Measurements from ENCODE around the gene ZNF334. TPM values are rescaled to one million over a fixed set of nuclear protein-coding genes. Genes with fewer than 3 reads are reported as not detected.

The ZNF334 gene
- total RNA-seq, 1 donor from 2014 or later, result 5.4 TPM

GRCh38 chr20:46520540-46520939 lies 7.2 kb upstream of the ZNF334 start:
- no peaks in the 10 kb centered on the region for H3K27me3 ChIP-seq
- H3K4me3 ChIP-seq, result no peak overlapping the region
- no peaks in the 10 kb centered on the region for H3K9me3 ChIP-seq

GRCh38 chr20:46519471-46520068 lies 6.2 kb upstream of the ZNF334 start:
- H3K9me3 ChIP-seq, result no peaks in the 10 kb centered on the region
- no peak overlapping the region for H3K27ac ChIP-seq
- no peaks in the 10 kb centered on the region for H3K36me3 ChIP-seq
- DNase-seq (ENCODE audit: extremely low spot score in 2 of 2), result no peak
- no peaks in the 10 kb centered on the region for H3K4me1 ChIP-seq
- no peaks in the 10 kb centered on the region for H3K27me3 ChIP-seq
- TF ChIP-seq POLR2AphosphoS5 (IDR thresholded peaks at IDR 0.05; ENCODE audit: insufficient read depth in 1 of 2, low read depth in 1 of 2) (no peak), CTCF (IDR thresholded peaks at IDR 0.05) (no peak), POLR2A (IDR thresholded peaks at IDR 0.05) (no peak)
- intact Hi-C loops (cut with DNase I), result no loop called here
- no peak overlapping the region for H3K4me3 ChIP-seq

More at GRCh38 chr20:46520540-46520939, 7.2 kb upstream of the ZNF334 start:
- DNase-seq (ENCODE audit: extremely low spot score in 2 of 2), result no peak
- Histone ChIP-seq H3K36me3 (no peaks in the 10 kb centered on the region), H3K27ac (no peak overlapping the region), H3K4me1 (no peaks in the 10 kb centered on the region)
- TF ChIP-seq POLR2A (IDR thresholded peaks at IDR 0.05) (no peak), POLR2AphosphoS5 (IDR thresholded peaks at IDR 0.05; ENCODE audit: insufficient read depth in 1 of 2, low read depth in 1 of 2) (no peak), CTCF (IDR thresholded peaks at IDR 0.05) (no peak)
- intact Hi-C loops (cut with DNase I), result no loop called here

GRCh38 chr20:46509523-46509922 lies 3.8 kb downstream of the ZNF334 start:
- no peak for TF ChIP-seq CTCF (IDR thresholded peaks at IDR 0.05)
- intact Hi-C loops (cut with DNase I), result no loop called here

GRCh38 chr20:46507760-46508407 lies 5.5 kb downstream of the ZNF334 start:
- H3K27ac ChIP-seq, result no peak overlapping the region
- no peaks in the 10 kb centered on the region for H3K36me3 ChIP-seq
- intact Hi-C loops (cut with DNase I), result no loop called here
- H3K27me3 ChIP-seq, result no peaks in the 10 kb centered on the region
- no peaks in the 10 kb centered on the region for H3K9me3 ChIP-seq
- H3K4me3 ChIP-seq, result no peak overlapping the region
- no peak for DNase-seq (ENCODE audit: extremely low spot score in 2 of 2)
- no peak for TF ChIP-seq CTCF (IDR thresholded peaks at IDR 0.05)
- no peak for TF ChIP-seq POLR2A (IDR thresholded peaks at IDR 0.05)
- no peak for TF ChIP-seq POLR2AphosphoS5 (IDR thresholded peaks at IDR 0.05; ENCODE audit: insufficient read depth in 1 of 2, low read depth in 1 of 2)
- H3K4me1 ChIP-seq, result no peaks in the 10 kb centered on the region

More at GRCh38 chr20:46509523-46509922, 3.8 kb downstream of the ZNF334 start:
- H3K4me1 ChIP-seq, result peaks cover 9% of the 10 kb centered on the region
- no peak overlapping the region for H3K27ac ChIP-seq
- DNase-seq (ENCODE audit: extremely low spot score in 2 of 2), result no peak
- H3K9me3 ChIP-seq, result no peaks in the 10 kb centered on the region
- H3K27me3 ChIP-seq, result no peaks in the 10 kb centered on the region
- H3K4me3 ChIP-seq, result no peak overlapping the region
- H3K36me3 ChIP-seq, result no peaks in the 10 kb centered on the region

GRCh38 chr20:46505506-46505905 lies 7.9 kb downstream of the ZNF334 start:
- TF ChIP-seq CTCF (IDR thresholded peaks at IDR 0.05) (no peak), POLR2A (IDR thresholded peaks at IDR 0.05) (no peak), POLR2AphosphoS5 (IDR thresholded peaks at IDR 0.05; ENCODE audit: insufficient read depth in 1 of 2, low read depth in 1 of 2) (no peak)

More at GRCh38 chr20:46505506-46505905, 7.9 kb downstream of the ZNF334 start:
- Histone ChIP-seq H3K36me3 (no peaks in the 10 kb centered on the region), H3K4me3 (no peak overlapping the region), H3K27me3 (no peaks in the 10 kb centered on the region), H3K9me3 (peaks cover 15% of the 10 kb centered on the region), H3K27ac (no peak overlapping the region), H3K4me1 (no peaks in the 10 kb centered on the region)
- intact Hi-C loops (cut with DNase I), result no loop called here
- no peak for DNase-seq (ENCODE audit: extremely low spot score in 2 of 2)

Data from vagina (tissue), 2 donors.